Occipital lobe (tissue), 1 donor: ENCODE results near the gene VSIG1. TPM values are rescaled to one million over a fixed set of nuclear protein-coding genes. Genes with fewer than 3 reads are reported as not detected.

Experiments
- total RNA-seq: library from RNA; depleted of rRNA; stranded (reverse); fragments of >200 nt; gene quantifications from one replicate; pipeline ENCODE4 v1.2.3, GENCODE V29; 2014

VSIG1 gene
- total RNA-seq, 1 donor from 2014 or later, result not detected

Other genes with a start within 250 kb of the VSIG1 start
- 10.0 TPM for gene MID2, start 219.2 kb upstream of the VSIG1 start, total RNA-seq
- not detected for gene TEX13B, start 62.7 kb upstream of the VSIG1 start, total RNA-seq
- gene PSMD10, start 46.5 kb downstream of the VSIG1 start, total RNA-seq, result 78.8 TPM
- gene ATG4A, start 46.7 kb downstream of the VSIG1 start, total RNA-seq, result 8.4 TPM